Measurements from ENCODE around the gene MIER2. TPM values are rescaled to one million over a fixed set of nuclear protein-coding genes. Genes with fewer than 3 reads are reported as not detected.

Gene MIER2
- total RNA-seq, 1 donor from 2014 or later, result 12.7 TPM

DNA sequence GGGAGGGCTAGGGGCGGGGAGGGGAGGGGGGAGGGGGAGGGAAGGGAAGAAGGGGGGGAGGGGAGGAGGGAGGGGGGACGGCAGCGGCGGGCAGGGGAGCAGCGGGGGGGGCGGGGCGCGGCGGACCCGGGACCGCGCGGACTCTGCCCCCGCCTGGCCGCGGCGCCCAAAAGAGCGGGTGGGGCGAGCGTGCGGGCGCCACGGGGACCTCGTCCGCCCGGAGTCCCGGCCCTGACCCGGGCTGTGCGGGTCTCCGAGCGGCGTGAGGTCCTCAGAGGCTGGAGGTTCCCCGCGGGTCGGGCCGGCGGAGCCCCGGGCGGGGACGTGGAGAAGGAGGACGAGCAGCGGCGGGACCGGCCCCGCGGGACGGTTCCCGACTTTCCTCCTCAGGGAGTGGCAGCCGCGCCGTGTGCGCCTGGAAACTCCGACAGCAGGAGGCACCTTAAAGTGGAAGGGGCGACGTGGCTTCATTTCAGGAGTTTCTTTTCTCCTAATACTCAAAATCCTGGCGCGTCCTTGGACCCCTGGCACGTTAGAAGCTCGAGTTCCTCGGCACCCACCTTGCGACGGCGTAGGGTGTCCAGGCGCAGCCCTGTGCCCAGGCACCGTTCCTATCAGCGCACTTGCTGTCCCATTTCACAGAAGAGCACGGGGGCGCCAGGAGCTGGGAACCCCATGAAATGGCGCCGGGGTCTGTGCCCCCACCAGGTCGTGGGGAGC is 52.9 kb downstream of the MIER2 start:
- DNase-seq (ENCODE audit: low read depth), result no peak
- TF ChIP-seq, protein P1, sequence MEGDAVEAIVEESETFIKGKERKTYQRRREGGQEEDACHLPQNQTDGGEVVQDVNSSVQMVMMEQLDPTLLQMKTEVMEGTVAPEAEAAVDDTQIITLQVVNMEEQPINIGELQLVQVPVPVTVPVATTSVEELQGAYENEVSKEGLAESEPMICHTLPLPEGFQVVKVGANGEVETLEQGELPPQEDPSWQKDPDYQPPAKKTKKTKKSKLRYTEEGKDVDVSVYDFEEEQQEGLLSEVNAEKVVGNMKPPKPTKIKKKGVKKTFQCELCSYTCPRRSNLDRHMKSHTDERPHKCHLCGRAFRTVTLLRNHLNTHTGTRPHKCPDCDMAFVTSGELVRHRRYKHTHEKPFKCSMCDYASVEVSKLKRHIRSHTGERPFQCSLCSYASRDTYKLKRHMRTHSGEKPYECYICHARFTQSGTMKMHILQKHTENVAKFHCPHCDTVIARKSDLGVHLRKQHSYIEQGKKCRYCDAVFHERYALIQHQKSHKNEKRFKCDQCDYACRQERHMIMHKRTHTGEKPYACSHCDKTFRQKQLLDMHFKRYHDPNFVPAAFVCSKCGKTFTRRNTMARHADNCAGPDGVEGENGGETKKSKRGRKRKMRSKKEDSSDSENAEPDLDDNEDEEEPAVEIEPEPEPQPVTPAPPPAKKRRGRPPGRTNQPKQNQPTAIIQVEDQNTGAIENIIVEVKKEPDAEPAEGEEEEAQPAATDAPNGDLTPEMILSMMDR (IDR thresholded peaks at IDR 0.05; ENCODE audit: insufficient read depth, low read length, poor library complexity, severe bottlenecking), result no peak
- Histone ChIP-seq H3K27me3 (ENCODE audit: control insufficient read depth, insufficient read depth, low read length) (peaks cover 36% of the 10 kb centered on the region), H3K36me3 (ENCODE audit: control insufficient read depth, insufficient read depth, low read length) (no peaks in the 10 kb centered on the region), H3K4me3 (ENCODE audit: low read depth, low read length) (no peak overlapping the region)

DNA sequence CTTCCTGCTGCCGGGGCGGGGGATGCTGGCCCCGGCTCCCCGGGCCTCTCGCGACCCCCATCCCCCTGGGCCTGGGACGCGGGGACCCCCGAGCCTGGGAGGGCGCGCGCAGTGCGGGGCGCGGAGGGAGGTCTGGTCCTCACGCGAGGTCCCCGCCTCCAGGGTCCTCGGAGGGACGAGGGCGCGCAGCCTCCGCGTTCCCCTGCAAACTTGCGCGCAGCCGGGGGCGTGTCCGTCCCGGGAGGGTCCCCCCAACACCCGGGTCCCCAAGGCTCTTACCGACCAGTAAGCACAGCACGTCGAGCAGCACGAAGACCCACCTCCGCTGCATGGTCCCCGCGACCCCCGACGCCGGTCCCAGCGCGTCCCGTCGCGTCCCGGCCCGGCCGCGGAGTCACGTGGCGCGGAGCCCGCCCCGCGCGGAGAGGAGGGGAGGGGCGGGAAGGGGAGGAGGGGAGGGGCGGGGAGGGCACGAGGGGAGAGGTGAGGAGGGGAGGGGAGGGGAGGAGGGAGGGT is 53.5 kb downstream of the MIER2 start, which contains the start of gene PLPP2:
Gene PLPP2, minus strand, starts transcription at position 398 of the 516 bp plus-strand sequence. Its CDS starts 67 bp downstream, at position 331.
- TF ChIP-seq, protein P1 (IDR thresholded peaks at IDR 0.05; ENCODE audit: insufficient read depth, low read length, poor library complexity, severe bottlenecking), result no peak
- Histone ChIP-seq H3K36me3 (ENCODE audit: control insufficient read depth, insufficient read depth, low read length) (no peaks in the 10 kb centered on the region), H3K27me3 (ENCODE audit: control insufficient read depth, insufficient read depth, low read length) (peaks cover 36% of the 10 kb centered on the region), H3K4me3 (ENCODE audit: low read depth, low read length) (peak within 1 kb of the TSS; percentile 60)
- DNase-seq (ENCODE audit: low read depth), result no peak

DNA sequence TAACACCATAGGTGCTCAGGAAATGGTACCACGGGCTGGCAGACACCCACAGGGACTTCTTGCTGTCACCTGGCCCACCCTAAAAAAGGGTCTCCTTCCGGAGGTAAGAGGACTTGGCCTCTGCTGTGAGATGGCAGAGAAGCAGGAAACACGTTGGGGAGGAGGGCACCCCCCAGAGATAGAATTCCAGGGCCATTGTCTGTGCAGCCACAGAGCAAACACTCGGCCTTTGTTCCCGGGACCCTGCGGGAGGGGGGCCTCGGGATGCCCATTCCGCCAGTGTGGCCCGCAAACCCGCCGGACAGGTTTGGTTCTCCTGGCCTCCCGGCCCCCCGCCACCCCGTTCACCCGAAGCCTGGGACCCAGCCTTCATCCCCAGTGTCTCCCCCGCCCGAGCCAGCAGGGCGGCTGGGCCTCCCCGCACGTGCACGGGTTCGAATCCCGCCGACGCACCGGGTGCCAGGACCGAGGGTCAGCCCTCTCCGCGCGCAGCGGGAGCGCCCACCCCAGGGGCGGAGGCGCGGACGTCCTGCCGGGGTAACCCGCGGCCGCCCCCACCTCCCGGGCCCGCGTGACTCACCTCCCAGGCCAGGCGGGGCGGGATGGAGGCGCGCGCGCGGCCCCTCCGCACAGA is 54.1 kb downstream of the MIER2 start:
- H3K4me3 ChIP-seq (ENCODE audit: low read depth, low read length), result peak overlapping the region; percentile 60
- peaks cover 36% of the 10 kb centered on the region for H3K27me3 ChIP-seq (ENCODE audit: control insufficient read depth, insufficient read depth, low read length)
- TF ChIP-seq, protein P1 (IDR thresholded peaks at IDR 0.05; ENCODE audit: insufficient read depth, low read length, poor library complexity, severe bottlenecking), result no peak
- H3K36me3 ChIP-seq (ENCODE audit: control insufficient read depth, insufficient read depth, low read length), result no peaks in the 10 kb centered on the region
- no peak for DNase-seq (ENCODE audit: low read depth)

DNA sequence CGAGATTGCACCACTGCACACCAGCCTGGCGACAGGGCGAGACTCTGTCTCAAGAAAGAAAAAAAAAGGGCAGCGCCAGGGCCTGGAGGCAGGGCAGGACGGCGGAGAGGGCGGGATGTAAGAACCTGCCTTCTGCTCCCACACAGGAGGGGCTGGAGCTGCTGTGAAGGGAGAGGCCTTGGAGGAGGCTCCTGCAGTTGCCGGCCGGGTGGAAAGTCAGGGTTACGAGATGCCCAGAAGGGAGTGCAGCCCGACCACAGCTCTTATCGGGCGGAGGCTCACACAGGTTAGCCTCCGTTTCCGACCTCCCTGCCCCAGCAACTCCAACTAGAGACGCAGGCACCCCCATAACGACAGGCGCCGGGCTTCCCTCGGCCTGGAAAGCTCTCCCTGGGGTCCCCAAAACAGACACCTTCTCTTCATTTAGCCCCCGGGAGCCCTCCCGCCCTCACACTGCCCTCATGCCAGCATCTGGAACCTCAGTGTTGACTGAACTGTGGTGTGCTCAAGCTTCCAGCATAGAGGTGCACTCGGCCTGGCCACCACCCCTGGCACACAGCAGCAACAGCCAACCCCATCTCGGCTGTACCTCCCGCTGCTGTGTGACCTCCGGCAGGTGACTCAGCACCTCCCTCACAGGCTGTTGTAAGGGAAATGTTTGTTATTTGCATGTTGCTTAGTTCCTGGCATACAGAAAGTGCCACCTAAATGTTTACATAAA is 54.8 kb downstream of the MIER2 start:
- H3K27me3 ChIP-seq (ENCODE audit: control insufficient read depth, insufficient read depth, low read length), result peaks cover 32% of the 10 kb centered on the region
- H3K4me3 ChIP-seq (ENCODE audit: low read depth, low read length), result peak overlapping the region; percentile 60
- no peaks in the 10 kb centered on the region for H3K36me3 ChIP-seq (ENCODE audit: control insufficient read depth, insufficient read depth, low read length)
- DNase-seq (ENCODE audit: low read depth), result peak; percentile 54
- TF ChIP-seq, protein P1 (IDR thresholded peaks at IDR 0.05; ENCODE audit: insufficient read depth, low read length, poor library complexity, severe bottlenecking), result no peak

DNA sequence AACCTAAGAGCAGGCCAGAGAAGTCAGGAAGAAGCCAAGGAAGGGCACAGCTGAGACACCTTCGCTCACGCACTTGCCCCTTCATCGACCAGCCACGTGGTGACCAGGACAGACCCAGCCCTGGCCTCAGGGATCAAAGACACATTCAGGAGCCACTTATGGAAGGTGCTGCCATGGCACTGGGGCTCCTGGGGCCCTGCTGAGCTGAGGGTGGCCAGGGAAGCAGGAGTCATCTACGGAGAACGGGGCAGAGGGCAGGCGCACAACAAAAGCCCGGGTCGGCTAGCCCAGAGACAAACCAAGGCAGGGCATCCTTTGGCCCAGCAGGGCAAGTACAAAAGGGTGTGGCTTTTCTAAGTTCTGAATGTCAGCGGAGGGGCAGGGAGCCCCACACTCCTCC is 55.7 kb downstream of the MIER2 start:
- DNase-seq (ENCODE audit: low read depth), result no peak
- H3K27me3 ChIP-seq (ENCODE audit: control insufficient read depth, insufficient read depth, low read length), result peaks cover 23% of the 10 kb centered on the region
- no peaks in the 10 kb centered on the region for H3K36me3 ChIP-seq (ENCODE audit: control insufficient read depth, insufficient read depth, low read length)
- no peak overlapping the region for H3K4me3 ChIP-seq (ENCODE audit: low read depth, low read length)
- TF ChIP-seq, protein P1 (IDR thresholded peaks at IDR 0.05; ENCODE audit: insufficient read depth, low read length, poor library complexity, severe bottlenecking), result no peak

All from kidney epithelial cell (primary cell).